Measurements from ENCODE around the gene DOCK10. TPM values are rescaled to one million over a fixed set of nuclear protein-coding genes. Genes with fewer than 3 reads are reported as not detected.
A peak's percentile ranks its signal among the peaks of the same experiment; 100 is the strongest.
"Not testable (repeated sequence)": the region's sequence is repeated elsewhere in the genome, so short reads cannot be mapped to it uniquely, and the experiment has no call there.

The DOCK10 gene
- total RNA-seq, 1 donor from 2014 or later: 30.9 TPM

DNA sequence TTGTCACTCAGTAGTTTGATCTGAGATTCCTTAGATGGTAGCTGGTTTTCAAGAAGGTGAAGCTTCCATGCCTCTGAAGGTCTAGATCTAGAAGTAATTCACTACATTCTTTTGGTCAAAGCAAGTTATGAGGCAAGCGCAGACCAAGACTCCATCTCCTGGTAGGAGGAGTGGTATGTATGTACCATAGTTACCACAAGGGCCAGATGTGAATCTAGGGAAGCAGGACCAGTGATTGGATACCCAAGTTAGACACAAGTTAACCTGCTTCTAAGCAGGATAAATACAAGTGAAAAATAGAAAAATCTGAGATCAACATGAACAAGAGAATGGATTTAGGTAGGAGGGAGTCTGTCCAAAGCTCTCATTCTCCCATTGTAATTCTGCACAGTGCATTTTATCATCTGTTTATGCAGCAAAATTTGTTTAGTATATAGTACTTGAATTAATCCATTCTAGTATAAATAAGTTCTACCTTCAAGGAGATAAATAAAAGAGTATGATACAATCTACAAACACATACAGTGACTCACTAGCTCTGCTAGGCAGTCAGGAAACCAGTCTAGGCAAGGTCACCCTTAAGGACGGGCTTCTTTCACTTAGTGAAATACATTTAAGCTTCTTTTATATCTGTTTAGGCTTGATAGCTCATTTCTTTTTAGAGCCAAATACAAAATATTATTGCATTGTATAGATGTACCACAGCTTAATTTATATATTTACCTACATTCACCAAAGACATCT lies 14.2 kb upstream of the DOCK10 start:
- Histone ChIP-seq H3K36me3 (no peaks in the 10 kb centered on the region), H3K4me1 (no peaks in the 10 kb centered on the region), H3K27me3 (no peaks in the 10 kb centered on the region), H3K27ac (no peak overlapping the region), H3K4me3 (no peak overlapping the region), H3K9me3 (no peaks in the 10 kb centered on the region)
- no peak for DNase-seq (ENCODE audit: low spot score in 2 of 2)
- TF ChIP-seq, protein P1, sequence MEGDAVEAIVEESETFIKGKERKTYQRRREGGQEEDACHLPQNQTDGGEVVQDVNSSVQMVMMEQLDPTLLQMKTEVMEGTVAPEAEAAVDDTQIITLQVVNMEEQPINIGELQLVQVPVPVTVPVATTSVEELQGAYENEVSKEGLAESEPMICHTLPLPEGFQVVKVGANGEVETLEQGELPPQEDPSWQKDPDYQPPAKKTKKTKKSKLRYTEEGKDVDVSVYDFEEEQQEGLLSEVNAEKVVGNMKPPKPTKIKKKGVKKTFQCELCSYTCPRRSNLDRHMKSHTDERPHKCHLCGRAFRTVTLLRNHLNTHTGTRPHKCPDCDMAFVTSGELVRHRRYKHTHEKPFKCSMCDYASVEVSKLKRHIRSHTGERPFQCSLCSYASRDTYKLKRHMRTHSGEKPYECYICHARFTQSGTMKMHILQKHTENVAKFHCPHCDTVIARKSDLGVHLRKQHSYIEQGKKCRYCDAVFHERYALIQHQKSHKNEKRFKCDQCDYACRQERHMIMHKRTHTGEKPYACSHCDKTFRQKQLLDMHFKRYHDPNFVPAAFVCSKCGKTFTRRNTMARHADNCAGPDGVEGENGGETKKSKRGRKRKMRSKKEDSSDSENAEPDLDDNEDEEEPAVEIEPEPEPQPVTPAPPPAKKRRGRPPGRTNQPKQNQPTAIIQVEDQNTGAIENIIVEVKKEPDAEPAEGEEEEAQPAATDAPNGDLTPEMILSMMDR (IDR thresholded peaks at IDR 0.05): no peak
- intact Hi-C loops (cut with DNase I): no loop called here

DNA sequence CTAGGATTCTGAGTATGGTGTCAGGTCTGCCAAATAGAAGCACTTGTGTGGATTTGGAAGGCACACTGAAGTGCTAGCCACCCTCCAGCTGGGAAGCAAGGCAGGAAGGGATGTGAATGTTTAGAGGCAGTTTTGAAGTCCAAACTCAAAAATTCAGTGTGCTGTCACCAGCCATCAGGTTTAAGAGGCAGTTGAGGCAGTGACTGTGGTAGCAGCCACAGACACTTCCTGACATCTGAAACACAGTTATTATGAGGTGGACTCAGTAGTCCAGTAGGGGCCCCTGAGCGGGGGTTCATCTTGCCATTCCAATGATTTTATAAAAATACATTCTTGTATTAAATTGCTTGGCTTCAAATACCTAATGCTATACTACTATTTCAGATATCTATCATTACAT lies 13.4 kb upstream of the DOCK10 start:
- no peak overlapping the region for H3K4me3 ChIP-seq
- H3K27me3 ChIP-seq: no peaks in the 10 kb centered on the region
- no peak overlapping the region for H3K27ac ChIP-seq
- TF ChIP-seq, protein P1 (IDR thresholded peaks at IDR 0.05): no peak
- intact Hi-C loops (cut with DNase I): no loop called here
- no peaks in the 10 kb centered on the region for H3K36me3 ChIP-seq
- H3K9me3 ChIP-seq: no peaks in the 10 kb centered on the region
- DNase-seq (ENCODE audit: low spot score in 2 of 2): no peak
- no peaks in the 10 kb centered on the region for H3K4me1 ChIP-seq

DNA sequence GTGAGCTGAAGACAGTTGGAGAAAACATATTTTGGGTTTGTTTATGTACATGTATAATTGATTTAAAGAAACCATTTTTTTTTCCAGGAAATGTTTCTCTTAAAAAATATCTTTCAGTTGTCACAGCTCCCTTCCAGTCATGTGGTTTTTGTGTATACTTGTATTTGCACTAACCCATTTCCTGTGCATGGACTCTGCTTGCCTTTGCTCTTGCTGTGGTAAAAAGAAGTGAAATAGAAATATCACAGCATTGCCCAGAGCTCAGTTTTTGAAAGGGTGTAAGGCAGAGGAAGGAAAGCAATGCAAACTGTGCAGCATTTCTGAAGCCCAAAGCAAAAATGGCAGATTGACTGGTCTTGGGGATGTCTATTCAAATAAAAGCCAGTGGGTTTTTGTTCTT lies 10.4 kb upstream of the DOCK10 start:
- TF ChIP-seq, protein P1 (IDR thresholded peaks at IDR 0.05): no peak
- no peak for DNase-seq (ENCODE audit: low spot score in 2 of 2)
- no peak overlapping the region for H3K27ac ChIP-seq
- H3K4me3 ChIP-seq: no peak overlapping the region
- H3K27me3 ChIP-seq: no peaks in the 10 kb centered on the region
- intact Hi-C loops (cut with DNase I): no loop called here
- no peaks in the 10 kb centered on the region for H3K4me1 ChIP-seq
- no peaks in the 10 kb centered on the region for H3K36me3 ChIP-seq
- no peaks in the 10 kb centered on the region for H3K9me3 ChIP-seq

DNA sequence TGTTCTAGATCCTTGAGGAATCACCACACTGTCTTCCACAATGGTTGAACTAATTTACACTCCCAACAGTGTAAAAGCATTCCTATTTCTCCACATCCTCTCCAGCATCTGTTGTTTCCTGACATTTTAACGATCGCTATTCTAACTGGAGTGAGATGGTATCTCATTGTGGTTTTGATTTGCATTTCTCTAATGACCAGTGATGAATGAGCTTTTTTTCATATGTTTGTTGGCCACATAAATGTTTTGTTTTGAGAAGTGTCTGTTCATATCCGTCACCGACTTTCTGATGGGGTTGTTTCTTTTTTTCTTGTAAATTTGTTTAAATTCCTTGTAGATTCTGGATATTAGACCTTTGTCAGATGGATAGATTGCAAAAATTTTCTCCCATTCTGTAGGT lies 5.2 kb upstream of the DOCK10 start:
- DNase-seq (ENCODE audit: low spot score in 2 of 2); H3K9me3 ChIP-seq; H3K27ac ChIP-seq; H3K27me3 ChIP-seq; H3K36me3 ChIP-seq; intact Hi-C loops (cut with DNase I); H3K4me3 ChIP-seq; H3K4me1 ChIP-seq: not testable (repeated sequence)

DNA sequence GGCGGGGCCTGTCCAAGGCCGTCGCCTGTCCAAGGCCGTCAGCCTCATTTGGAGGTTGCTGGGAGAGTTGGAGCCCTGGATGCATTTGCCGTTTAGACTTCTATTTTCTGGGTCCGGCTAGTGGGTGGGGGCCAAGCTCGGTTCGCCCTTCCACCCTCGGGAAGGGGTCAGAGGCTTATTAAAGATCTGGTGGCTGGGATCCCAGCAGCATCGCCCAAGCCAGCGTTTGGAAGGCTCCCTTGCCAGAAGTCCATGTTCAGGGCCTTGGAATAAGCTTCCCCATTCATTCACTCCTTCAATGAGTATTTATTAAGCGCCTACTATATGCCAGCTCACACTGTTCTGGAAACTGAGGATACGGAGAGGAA lies 516 bp upstream of the DOCK10 start:
- intact Hi-C loops (cut with DNase I): no loop called here
- no peaks in the 10 kb centered on the region for H3K36me3 ChIP-seq
- peaks cover 0 to 3% of the 10 kb centered on the region in 2 donors for H3K4me1 ChIP-seq
- H3K9me3 ChIP-seq: no peaks in the 10 kb centered on the region
- H3K4me3 ChIP-seq: peak overlapping the region; percentile 76 to 96
- H3K27me3 ChIP-seq: no peaks in the 10 kb centered on the region
- DNase-seq (ENCODE audit: low spot score in 2 of 2): no peak
- peak overlapping the region in 1 of 2 donors; percentile 43 for H3K27ac ChIP-seq
- TF ChIP-seq, protein P1 (IDR thresholded peaks at IDR 0.05): no peak

DNA sequence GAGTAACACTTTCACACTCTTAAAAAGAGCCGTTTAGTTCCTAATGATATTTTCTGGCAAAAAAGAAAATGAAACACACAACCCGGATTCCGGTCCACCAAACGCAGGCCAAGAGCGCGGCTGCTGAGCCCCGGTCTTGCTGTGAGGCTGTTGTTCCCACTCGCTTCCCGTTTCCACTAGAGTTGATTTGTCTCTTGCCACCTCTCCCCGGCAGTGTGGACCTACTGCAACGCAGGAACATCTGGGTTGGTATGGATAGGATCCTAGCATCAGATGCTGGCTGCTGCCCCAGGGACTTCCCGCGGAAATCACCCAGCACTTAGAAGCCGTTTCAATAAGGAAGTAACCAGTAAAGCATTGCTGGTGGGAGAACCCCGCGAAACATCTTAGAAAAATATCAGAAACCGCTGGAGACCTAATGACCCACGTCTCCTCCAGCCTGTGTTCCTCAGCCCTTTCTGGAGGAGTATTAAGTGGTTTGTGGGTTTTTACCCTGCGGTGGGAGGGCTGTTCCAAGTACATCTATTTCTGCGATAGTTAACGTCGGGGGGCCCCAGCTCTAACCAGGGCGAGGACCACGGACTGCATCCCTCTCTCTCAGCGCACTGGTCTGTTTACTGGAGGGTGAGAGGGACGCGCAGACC lies 939 bp downstream of the DOCK10 start:
- Histone ChIP-seq H3K4me3 (peak overlapping the region; percentile 76 to 96), H3K27me3 (no peaks in the 10 kb centered on the region), H3K27ac (peak overlapping the region in 1 of 2 donors; percentile 43), H3K4me1 (peaks cover 0 to 3% of the 10 kb centered on the region in 2 donors), H3K36me3 (no peaks in the 10 kb centered on the region), H3K9me3 (no peaks in the 10 kb centered on the region)
- intact Hi-C loops (cut with DNase I): no loop called here
- TF ChIP-seq, protein P1 (IDR thresholded peaks at IDR 0.05): no peak
- no peak for DNase-seq (ENCODE audit: low spot score in 2 of 2)
